WTC11 (cell line): ENCODE data around the gene XKR7.

Source experiments
- ELF4 ChIP-seq: sonication (generic); formaldehyde crosslinking; IDR thresholded peaks from 2 replicates; pipeline ENCODE4 v1.8.1; 2022; ENCODE audit warnings: low read depth, mild to moderate bottlenecking, moderate library complexity, missing genetic modification reagents
- GTF2I ChIP-seq: fragments of 250-450 bp; sonication (Bioruptor Pico); conservative IDR thresholded peaks from 2 replicates; pipeline ENCODE4 v1.4.0; 2021; ENCODE audit warnings: mild to moderate bottlenecking
- JUN ChIP-seq: sonication (generic); formaldehyde crosslinking; IDR thresholded peaks from 2 replicates; pipeline ENCODE4 v1.8.0; 2023; ENCODE audit warnings: mild to moderate bottlenecking, missing genetic modification reagents
- NFATC4 ChIP-seq: fragments of 250-450 bp; sonication (Bioruptor Pico); IDR thresholded peaks from 2 replicates; pipeline ENCODE4 v1.9.0; 2021; ENCODE audit warnings: mild to moderate bottlenecking
- NR3C1 ChIP-seq: sonication (generic); formaldehyde crosslinking; conservative IDR thresholded peaks from 2 replicates; pipeline ENCODE4 v1.8.1; 2023; ENCODE audit warnings: low read depth, mild to moderate bottlenecking, missing genetic modification reagents
- SP1 ChIP-seq: sonication (generic); formaldehyde crosslinking; conservative IDR thresholded peaks from 2 replicates; pipeline ENCODE4 v1.8.1; 2022; ENCODE audit warnings: missing genetic modification reagents
- TF ChIP-seq, protein P1 (sequence below): fragments of 200-600 bp; IDR thresholded peaks from 2 replicates; pipeline ENCODE4 v1.8.0; 2022; ENCODE audit warnings: antibody characterized with exemption
- TF ChIP-seq, protein P2 (sequence below): sonication (generic); formaldehyde crosslinking; IDR thresholded peaks from 2 replicates; pipeline ENCODE4 v1.8.1; 2022; ENCODE audit warnings: low read depth, missing genetic modification reagents, borderline replicate concordance
- TF ChIP-seq, protein P3 (sequence below): sonication (generic); formaldehyde crosslinking; IDR thresholded peaks from 2 replicates; pipeline ENCODE4 v1.8.0; 2022; ENCODE audit warnings: mild to moderate bottlenecking, missing genetic modification reagents

DNA sequence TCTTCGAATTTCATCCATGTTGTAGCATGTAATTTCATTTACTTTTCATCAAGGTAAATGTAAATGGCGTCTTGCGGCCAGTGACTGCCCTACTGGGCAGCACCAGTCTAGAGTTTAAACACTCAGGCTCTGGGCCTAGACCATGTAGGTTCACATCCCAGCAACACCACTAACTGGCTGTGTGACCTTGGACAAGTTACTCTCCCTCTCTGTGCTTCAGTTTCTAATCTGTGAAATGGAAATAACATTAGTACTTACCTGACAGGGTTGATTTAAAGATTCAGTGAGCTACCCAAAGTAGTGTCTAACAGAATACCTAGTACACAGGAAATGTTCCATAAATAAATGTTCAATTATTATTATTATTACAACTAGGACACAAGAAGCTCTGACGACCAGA, 45.4 kb upstream of the XKR7 start:
- TF ChIP-seq GTF2I (CRISPR knock-in tag) (no peak), JUN (CRISPR knock-in tag) (no peak), ELF4 (CRISPR knock-in tag) (no peak), NR3C1 (CRISPR knock-in tag) (no peak), SP1 (CRISPR knock-in tag) (no peak), NFATC4 (CRISPR knock-in tag) (no peak)
- TF ChIP-seq, protein P1, sequence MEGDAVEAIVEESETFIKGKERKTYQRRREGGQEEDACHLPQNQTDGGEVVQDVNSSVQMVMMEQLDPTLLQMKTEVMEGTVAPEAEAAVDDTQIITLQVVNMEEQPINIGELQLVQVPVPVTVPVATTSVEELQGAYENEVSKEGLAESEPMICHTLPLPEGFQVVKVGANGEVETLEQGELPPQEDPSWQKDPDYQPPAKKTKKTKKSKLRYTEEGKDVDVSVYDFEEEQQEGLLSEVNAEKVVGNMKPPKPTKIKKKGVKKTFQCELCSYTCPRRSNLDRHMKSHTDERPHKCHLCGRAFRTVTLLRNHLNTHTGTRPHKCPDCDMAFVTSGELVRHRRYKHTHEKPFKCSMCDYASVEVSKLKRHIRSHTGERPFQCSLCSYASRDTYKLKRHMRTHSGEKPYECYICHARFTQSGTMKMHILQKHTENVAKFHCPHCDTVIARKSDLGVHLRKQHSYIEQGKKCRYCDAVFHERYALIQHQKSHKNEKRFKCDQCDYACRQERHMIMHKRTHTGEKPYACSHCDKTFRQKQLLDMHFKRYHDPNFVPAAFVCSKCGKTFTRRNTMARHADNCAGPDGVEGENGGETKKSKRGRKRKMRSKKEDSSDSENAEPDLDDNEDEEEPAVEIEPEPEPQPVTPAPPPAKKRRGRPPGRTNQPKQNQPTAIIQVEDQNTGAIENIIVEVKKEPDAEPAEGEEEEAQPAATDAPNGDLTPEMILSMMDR = no peak
- TF ChIP-seq, protein P2, sequence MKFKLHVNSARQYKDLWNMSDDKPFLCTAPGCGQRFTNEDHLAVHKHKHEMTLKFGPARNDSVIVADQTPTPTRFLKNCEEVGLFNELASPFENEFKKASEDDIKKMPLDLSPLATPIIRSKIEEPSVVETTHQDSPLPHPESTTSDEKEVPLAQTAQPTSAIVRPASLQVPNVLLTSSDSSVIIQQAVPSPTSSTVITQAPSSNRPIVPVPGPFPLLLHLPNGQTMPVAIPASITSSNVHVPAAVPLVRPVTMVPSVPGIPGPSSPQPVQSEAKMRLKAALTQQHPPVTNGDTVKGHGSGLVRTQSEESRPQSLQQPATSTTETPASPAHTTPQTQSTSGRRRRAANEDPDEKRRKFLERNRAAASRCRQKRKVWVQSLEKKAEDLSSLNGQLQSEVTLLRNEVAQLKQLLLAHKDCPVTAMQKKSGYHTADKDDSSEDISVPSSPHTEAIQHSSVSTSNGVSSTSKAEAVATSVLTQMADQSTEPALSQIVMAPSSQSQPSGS (CRISPR knock-in tag) = no peak
- TF ChIP-seq, protein P3, sequence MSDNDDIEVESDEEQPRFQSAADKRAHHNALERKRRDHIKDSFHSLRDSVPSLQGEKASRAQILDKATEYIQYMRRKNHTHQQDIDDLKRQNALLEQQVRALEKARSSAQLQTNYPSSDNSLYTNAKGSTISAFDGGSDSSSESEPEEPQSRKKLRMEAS (CRISPR knock-in tag) = no peak
